GM12878 (cell line): ENCODE data around the gene CYP46A1.

Experiments
- BRCA1 ChIP-seq: IDR thresholded peaks from 2 replicates; pipeline ENCODE4 v1.6.1; 2011; ENCODE audit warnings: low read depth, low read length, improper control_type of control experiment
- CTCF ChIP-seq, 3 experiments: IDR thresholded peaks in 2 of 3; conservative IDR thresholded peaks in 1 of 3; 2 replicates each; pipeline ENCODE4 v1.5.1; 2011; ENCODE audit warnings: low read depth in 3 of 3, low read length in 3 of 3, mild to moderate bottlenecking in 3 of 3, control low read depth in 2 of 3, moderate library complexity in 2 of 3, inconsistent platforms in 1 of 3, mixed read lengths in 1 of 3; ENCODE audit not compliant: control insufficient read depth in 2 of 3, insufficient read depth in 1 of 3; ENCODE audit errors: extremely low read depth in 1 of 3
- GABPA ChIP-seq: IDR thresholded peaks from 2 replicates; pipeline ENCODE4 v1.6.1; 2014; ENCODE audit warnings: antibody characterized with exemption, low read depth, mild to moderate bottlenecking, inconsistent platforms
- USF2 ChIP-seq: IDR thresholded peaks from 2 replicates; pipeline ENCODE4 v1.6.1; 2011; ENCODE audit warnings: low read depth, low read length, improper control_type of control experiment, borderline replicate concordance

DNA sequence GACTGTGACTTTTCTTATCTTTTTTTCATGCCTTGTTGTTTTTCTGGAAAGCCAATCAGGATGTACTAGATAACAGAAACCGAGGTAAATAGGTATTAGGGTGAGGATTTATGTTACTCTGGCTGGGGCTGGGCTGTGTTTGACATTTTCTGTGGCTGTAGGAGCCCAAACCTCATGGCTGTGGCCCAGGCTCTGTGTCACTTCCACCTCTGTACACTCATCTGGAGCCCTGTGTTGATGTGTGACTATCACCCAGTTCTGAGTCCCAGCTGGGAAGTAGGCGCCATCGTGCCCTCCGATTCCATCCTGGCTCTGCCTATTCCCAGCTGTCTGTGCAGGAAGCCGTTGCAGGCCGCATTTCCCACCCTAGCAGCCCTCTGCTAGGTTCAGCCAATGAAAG lies 40.8 kb upstream of the CYP46A1 start:
- TF ChIP-seq CTCF (IDR thresholded peaks at IDR 0.05 in 2 of 3, conservative IDR thresholded peaks at IDR 0.05 in 1 of 3; ENCODE audit: control insufficient read depth in 2 of 3, extremely low read depth in 1 of 3, insufficient read depth in 1 of 3, low read depth in 3 of 3, low read length in 3 of 3) (no peak), GABPA (no peak), USF2 (no peak), BRCA1 (no peak)
